Large intestine (tissue), 3 donors: Measurements from ENCODE around the gene UBALD2. TPM values are rescaled to one million over a fixed set of nuclear protein-coding genes. Genes with fewer than 3 reads are reported as not detected.
A peak's percentile ranks its signal among the peaks of the same experiment; 100 is the strongest.
"Not testable (repeated sequence)": the region's sequence is repeated elsewhere in the genome, so short reads cannot be mapped to it uniquely, and the experiment has no call there.

ENCODE experiments used
- DNase-seq, 2 donors: peaks; one replicate each; pipeline versions ENCODE4 v3.0.0 to v3.0.0-alpha.2; 2013
- H3K27ac ChIP-seq: one replicate; pipeline ENCODE4 v1.5.1; 2013; ENCODE audit warnings: low read length
- H3K27me3 ChIP-seq: 2 replicates; pipeline ENCODE4 v1.6.1; 2013; ENCODE audit warnings: low read length; ENCODE audit not compliant: control insufficient read depth, insufficient read depth
- H3K36me3 ChIP-seq: 2 replicates; pipeline ENCODE4 v1.6.1; 2013; ENCODE audit warnings: low read length; ENCODE audit not compliant: control insufficient read depth, insufficient read depth
- H3K4me1 ChIP-seq: one replicate; pipeline ENCODE4 v1.6.1; 2013; ENCODE audit warnings: low read length; ENCODE audit not compliant: control insufficient read depth, insufficient read depth
- H3K4me3 ChIP-seq: one replicate; pipeline ENCODE4 v1.5.1; 2013; ENCODE audit warnings: low read length
- H3K9me3 ChIP-seq: one replicate; pipeline ENCODE4 v1.6.1; 2013; ENCODE audit warnings: mild to moderate bottlenecking, low read depth, low read length, moderate library complexity; ENCODE audit not compliant: control insufficient read depth
- WGBS: methylation state at CpG from one replicate; pipeline ENCODE4 v1.1.5; 2013; ENCODE audit warnings: low lambda C conversion rate; ENCODE audit not compliant: insufficient coverage; 5-methylcytosine and 5-hydroxymethylcytosine counted together
- polyA plus RNA-seq: library from polyadenylated mRNA; unstranded; fragments of 120-200 nt; gene quantifications from one replicate; pipeline ENCODE4 v1.2.1, GENCODE V29; 2013

Gene UBALD2
- polyA plus RNA-seq, 1 donor, result 68.4 TPM

DNA sequence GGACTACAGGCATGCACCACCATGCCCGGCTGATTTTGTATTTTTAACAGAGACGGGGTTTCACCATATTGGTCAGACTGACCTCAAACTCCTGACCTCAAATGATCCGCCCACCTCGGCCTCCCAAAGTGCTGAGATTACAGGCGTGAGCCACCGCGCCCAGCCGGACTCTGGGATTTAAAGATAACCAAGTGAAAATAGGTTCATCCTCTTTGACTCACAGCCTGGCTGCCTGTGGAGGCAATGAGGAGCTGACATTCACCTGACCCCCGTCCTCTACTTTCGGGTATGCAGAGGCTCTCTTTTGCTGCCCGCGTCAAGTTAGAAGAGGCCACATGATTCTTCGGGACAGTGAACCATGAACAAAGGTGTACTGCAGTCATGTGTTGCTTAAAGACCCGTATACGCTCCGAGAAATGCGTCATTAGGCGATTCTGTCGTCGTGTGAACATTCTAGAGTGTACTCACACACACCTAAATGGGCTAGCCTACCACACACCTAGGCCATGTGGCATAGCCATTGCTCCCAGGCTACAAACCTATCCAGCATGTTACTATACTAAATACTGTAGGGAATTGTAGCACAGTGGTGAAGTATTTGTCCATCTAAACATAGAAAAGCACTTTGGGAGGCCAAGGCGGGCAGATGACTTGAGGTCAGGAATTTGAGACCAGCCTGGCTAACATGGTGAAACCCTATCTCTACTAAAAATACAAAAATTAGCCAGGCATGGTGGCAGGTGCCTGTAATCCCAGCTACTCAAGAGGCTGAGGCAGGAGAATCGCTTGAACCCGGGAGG, 12.0 kb upstream of the UBALD2 start:
- not testable (repeated sequence) for H3K4me3 ChIP-seq, H3K27me3 ChIP-seq, H3K36me3 ChIP-seq, DNase-seq, H3K9me3 ChIP-seq, H3K27ac ChIP-seq
- 100% methylated on average over 3 of the region's 23 CpGs for whole genome bisulfite sequencing
- H3K4me1 ChIP-seq, result peaks cover 11% of the 10 kb centered on the region

DNA sequence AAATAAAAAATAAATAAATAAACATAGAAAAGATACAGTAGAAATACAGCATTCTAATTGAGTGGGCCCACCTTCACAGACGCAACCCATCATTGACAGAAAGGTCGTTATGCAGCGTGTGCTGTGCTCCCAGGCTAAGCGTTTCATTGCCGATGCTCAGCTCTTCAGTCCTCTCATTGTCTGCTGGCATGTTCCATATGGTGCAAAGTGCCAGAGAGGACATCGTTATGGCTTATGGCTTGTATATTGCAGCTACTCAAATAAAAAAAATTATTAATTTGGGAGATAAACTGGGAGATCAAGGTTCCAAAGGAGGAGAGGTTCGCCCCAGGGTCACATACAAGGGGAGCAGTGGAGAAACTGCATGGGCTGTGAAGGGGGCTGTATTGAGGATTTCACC, 11.3 kb upstream of the UBALD2 start:
- Histone ChIP-seq H3K9me3 (no peaks in the 10 kb centered on the region), H3K36me3 (no peaks in the 10 kb centered on the region), H3K4me1 (peaks cover 16% of the 10 kb centered on the region), H3K27ac (no peak overlapping the region), H3K4me3 (no peak overlapping the region), H3K27me3 (no peaks in the 10 kb centered on the region)
- no peak for DNase-seq
- WGBS, result 100% methylated on average over 1 of the region's 7 CpGs

DNA sequence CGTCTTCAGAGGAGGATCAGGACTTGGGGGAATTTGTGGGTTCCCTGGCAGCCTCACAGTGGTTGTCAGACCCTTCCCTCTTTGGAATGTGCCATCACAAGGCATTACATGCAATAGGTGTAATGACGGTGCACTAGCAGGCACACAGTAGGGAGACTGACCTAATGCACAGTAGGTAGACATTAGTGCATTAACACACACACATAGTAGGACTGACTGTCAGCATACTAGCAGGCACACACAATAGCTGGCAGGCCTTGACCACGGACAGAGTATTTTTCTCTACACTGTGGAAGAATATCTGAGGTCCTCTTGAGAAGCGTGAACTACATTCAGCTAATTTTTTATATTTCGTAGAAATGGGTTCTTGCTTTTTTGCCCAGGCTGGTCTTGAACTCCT, 10.9 kb upstream of the UBALD2 start:
- Histone ChIP-seq H3K27me3 (no peaks in the 10 kb centered on the region), H3K4me3 (no peak overlapping the region), H3K9me3 (no peaks in the 10 kb centered on the region), H3K36me3 (no peaks in the 10 kb centered on the region), H3K4me1 (peaks cover 15% of the 10 kb centered on the region), H3K27ac (no peak overlapping the region)
- no peak for DNase-seq
- WGBS, result no CpG with 5 or more reads among the region's 5 CpGs

DNA sequence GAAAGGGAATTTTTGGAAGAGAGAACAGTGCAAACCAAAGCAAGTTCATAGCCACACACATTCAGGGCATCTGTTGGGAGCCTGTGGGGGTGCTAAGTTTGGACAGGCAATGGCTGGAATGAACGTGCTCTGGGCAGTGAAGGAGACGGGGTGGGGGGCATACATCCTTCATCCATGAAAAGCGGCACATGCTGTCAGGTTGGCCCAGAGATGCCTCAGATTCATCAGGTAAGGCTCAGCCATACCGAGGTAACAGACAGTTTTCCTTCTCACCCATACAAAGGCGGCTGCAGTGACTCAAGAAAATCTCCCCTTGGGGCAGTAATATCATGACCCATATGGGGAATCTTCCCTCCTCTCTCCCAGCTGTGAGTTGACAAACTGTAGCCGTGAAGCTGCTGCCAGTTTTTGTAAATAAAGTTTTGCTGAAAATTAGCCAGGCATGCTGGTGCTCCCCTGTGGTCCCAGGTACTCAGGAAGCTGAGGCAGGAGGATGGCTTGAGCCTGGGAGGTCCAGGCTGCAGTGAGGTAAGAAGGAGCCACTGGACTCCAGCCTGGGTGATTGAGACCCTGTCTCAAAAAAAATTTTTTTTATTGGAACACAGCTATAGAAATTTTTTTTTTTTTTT, 9.2 kb upstream of the UBALD2 start:
- WGBS, result no CpG with 5 or more reads among the region's 6 CpGs
- no peaks in the 10 kb centered on the region for H3K9me3 ChIP-seq
- no peak for DNase-seq
- H3K27ac ChIP-seq, result no peak overlapping the region
- H3K4me3 ChIP-seq, result no peak overlapping the region
- H3K27me3 ChIP-seq, result no peaks in the 10 kb centered on the region
- peaks cover 31% of the 10 kb centered on the region for H3K4me1 ChIP-seq
- H3K36me3 ChIP-seq, result no peaks in the 10 kb centered on the region

DNA sequence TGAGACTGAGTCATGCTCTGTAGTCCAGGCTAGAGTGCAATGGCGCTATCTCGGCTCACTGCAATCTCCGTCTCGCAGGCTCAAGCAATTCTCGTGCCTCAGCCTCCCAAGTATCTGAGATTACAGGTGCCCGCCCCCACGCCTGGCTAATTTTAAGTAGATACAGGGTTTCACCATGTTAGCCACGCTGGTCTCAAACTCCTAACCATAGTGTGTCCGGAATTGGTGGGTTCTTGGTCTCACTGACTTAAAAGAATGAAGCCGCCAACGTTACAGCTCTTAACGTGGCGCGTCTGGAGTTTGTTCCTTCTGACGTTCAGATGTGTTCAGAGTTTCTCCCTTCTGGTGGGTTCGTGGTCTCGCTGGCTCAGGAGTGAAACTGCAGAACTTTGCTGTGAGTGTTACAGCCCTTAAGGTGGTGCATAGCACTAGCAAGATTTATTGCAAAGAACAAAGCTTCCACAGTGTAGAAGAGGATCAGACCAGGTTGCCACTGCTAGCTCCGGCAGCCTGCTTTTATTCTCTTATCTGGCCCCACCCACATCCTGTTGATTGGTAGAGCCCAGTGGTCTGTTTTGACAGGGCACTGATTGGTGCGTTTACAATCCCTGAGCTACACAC, 8.6 kb upstream of the UBALD2 start:
- not testable (repeated sequence) for H3K36me3 ChIP-seq, H3K27ac ChIP-seq, DNase-seq, H3K4me3 ChIP-seq, H3K27me3 ChIP-seq, H3K9me3 ChIP-seq
- peaks cover 37% of the 10 kb centered on the region for H3K4me1 ChIP-seq
- WGBS, result no CpG with 5 or more reads among the region's 19 CpGs

DNA sequence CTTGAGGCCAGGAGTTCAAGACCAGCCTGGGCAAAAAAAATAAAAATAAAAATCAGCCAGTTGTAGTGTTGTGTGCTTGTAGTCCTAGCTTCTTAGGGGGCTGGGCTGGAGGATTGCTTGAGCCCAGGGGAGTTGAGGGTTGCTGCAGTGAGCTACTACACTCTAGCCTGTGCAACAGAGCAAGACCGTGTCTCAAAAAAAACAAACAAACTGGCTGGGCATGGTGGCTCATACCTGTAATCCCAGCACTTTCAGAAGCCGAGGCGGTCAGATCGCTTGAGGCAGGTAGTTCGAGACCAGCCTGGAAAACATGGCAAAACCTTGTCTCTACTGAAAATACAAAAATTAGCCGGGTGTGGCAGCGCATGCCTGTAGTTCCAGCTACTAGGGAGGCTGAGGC, 4.9 kb upstream of the UBALD2 start:
- Histone ChIP-seq H3K4me3 (no peak overlapping the region), H3K36me3 (no peaks in the 10 kb centered on the region), H3K9me3 (no peaks in the 10 kb centered on the region), H3K27me3 (no peaks in the 10 kb centered on the region), H3K27ac (peak overlapping the region; percentile 82), H3K4me1 (peaks cover 61% of the 10 kb centered on the region)
- DNase-seq, result no peak
- WGBS, result no CpG with 5 or more reads among the region's 7 CpGs

DNA sequence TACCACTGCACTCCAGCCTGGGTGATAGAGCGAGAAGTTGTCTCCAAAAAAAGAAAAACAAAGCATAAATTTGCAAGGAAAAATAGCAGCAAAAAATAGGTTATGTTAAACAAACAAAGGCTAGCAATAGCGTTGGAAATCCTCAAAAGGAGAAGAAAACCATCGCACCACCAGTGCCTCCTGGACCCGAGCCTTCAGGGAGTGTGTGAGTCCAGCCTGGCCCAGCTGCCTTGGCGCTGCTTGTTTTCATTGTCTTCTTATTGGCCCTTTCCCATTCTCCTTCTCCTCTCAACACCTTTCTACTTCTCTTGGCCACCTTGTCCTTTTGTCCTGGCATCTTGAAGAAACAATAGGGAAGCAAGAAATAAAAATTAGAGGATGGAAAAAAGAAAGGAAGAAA, 4.5 kb upstream of the UBALD2 start:
- Histone ChIP-seq H3K9me3 (no peaks in the 10 kb centered on the region), H3K27ac (peak overlapping the region; percentile 82), H3K36me3 (no peaks in the 10 kb centered on the region), H3K4me1 (peaks cover 61% of the 10 kb centered on the region), H3K27me3 (no peaks in the 10 kb centered on the region), H3K4me3 (no peak overlapping the region)
- no peak for DNase-seq
- WGBS, result 100% methylated on average over 3 of the region's 5 CpGs

DNA sequence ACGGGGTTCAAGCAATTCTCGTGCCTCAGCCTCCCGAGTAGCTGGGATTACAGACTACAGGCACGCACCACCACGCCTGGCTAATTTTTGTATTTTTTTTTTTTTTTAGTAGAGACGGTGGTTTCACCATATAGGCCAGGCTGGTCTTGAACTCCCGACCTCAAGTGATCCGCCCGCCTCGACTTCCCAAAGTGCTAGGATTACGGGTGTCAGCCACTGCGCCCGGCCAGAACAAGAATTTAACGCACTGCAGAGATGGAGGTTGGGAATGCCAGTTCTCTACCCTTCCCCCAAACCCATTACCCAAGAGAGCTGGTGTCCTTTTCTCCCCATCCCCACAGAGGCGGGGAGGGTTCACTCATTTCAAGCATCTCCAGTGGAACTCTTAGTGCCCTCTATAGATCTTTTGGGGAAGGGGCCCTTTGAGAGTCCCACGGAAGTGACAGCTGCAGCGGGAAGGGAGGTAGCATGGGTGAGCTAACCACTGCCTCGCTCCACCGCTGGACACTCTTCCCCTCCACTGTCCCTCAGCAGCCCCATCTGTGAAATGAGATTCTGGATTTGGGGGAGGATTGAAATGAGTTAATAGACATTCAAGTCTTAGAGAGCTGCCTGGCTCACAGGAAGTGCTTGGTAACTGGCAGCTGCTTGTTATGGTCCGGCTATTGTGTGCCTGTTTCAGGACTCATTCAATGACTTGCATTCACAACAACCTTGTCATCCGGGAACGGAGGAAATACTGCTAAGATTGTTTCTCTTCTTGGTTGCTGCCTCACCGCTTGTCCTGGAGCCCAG, 3.5 kb upstream of the UBALD2 start:
- Histone ChIP-seq H3K4me1 (peaks cover 63% of the 10 kb centered on the region), H3K4me3 (peak overlapping the region; percentile 31), H3K36me3 (no peaks in the 10 kb centered on the region), H3K27me3 (no peaks in the 10 kb centered on the region), H3K27ac (peak overlapping the region; percentile 93), H3K9me3 (no peaks in the 10 kb centered on the region)
- DNase-seq, result peak in 1 of 2 donors; percentile 45
- WGBS, result no CpG with 5 or more reads among the region's 23 CpGs

DNA sequence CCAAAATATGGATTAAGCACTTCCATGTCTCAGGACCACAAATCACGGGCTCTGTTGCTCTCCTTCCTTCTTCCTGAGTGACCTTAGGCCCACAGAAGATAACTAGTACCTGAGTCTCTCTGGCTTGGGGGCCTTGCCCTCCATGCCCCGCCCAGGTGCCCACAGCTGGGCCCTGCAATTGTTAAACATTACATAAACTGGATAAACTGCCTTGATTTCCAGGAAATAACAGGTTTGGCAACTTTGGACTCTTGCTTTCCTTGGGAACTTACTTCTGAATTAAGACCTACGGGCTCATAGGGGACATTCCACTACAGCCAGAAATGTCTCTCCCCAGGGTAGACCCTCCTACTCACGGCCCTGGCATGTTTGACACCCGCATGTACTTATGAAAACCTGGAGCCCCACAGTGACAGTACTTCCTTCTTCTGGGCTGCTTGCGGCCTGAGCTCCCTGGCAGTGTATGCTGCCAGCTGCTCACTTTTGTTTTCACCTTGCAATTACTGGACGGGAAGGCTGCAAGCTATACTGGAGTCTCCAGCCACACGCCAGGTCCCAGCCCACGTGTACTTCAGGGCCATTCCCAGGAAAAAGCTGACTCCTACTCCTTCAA, 2.3 kb upstream of the UBALD2 start:
- Histone ChIP-seq H3K9me3 (no peaks in the 10 kb centered on the region), H3K4me1 (peaks cover 74% of the 10 kb centered on the region), H3K27ac (peak overlapping the region; percentile 93), H3K27me3 (no peaks in the 10 kb centered on the region), H3K36me3 (peaks cover 6% of the 10 kb centered on the region), H3K4me3 (peak overlapping the region; percentile 31)
- WGBS, result no CpG with 5 or more reads among the region's 9 CpGs
- peak; percentile 92 to 98 for DNase-seq

DNA sequence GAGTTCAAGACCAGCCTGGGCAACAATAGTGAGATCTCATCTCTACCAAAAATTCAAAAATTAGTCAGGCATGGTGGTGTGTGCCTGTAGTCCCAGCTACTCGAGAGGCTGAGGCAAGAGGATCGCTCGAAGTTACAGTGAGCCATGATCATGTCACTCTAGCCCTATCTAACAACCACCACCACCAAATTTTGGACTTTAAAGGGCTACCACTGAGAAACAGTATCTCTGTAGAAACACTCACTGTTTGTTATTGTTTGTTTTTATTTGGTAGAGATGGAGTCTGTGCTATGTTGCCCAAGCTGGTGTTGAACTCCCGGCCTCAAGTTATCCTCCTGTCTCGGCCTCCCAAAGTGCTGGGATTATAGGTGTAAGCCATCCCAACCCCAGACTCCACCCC, 1.3 kb upstream of the UBALD2 start:
- H3K27ac ChIP-seq, result peak overlapping the region; percentile 93
- no peak overlapping the region for H3K4me3 ChIP-seq
- no peaks in the 10 kb centered on the region for H3K27me3 ChIP-seq
- peaks cover 74% of the 10 kb centered on the region for H3K4me1 ChIP-seq
- WGBS, result no CpG with 5 or more reads among the region's 5 CpGs
- no peak for DNase-seq
- H3K9me3 ChIP-seq, result no peaks in the 10 kb centered on the region
- H3K36me3 ChIP-seq, result peaks cover 11% of the 10 kb centered on the region
